ENCODE results near the gene ABCF2. TPM values are rescaled to one million over a fixed set of nuclear protein-coding genes. Genes with fewer than 3 reads are reported as not detected.

The ABCF2 gene
- total RNA-seq, 1 donor from 2014 or later: 28.8 TPM

DNA sequence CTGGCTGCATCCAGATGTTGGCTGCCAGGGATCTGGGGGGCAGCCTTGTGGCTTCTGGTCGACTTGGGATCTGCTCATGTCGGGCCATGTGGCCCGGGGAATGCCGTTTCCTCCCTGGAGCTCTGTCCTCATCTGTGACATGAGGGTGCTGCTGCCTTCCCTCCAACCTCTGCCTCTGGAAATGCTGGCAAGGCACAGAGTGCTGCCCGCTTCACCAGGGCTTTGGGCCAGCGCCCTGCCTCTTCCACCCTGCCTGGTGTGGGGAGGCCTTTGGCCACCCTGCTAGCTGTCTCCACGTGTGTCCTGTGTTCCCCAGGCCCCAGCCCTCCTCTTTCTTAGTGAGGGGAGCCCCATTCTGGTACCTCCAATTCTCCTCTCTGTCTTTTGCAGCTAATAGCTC is 27.3 kb upstream of the ABCF2 start:
- DNase-seq (ENCODE audit: low spot score): no peak
- intact Hi-C loops (cut with DNase I): no loop called here

DNA sequence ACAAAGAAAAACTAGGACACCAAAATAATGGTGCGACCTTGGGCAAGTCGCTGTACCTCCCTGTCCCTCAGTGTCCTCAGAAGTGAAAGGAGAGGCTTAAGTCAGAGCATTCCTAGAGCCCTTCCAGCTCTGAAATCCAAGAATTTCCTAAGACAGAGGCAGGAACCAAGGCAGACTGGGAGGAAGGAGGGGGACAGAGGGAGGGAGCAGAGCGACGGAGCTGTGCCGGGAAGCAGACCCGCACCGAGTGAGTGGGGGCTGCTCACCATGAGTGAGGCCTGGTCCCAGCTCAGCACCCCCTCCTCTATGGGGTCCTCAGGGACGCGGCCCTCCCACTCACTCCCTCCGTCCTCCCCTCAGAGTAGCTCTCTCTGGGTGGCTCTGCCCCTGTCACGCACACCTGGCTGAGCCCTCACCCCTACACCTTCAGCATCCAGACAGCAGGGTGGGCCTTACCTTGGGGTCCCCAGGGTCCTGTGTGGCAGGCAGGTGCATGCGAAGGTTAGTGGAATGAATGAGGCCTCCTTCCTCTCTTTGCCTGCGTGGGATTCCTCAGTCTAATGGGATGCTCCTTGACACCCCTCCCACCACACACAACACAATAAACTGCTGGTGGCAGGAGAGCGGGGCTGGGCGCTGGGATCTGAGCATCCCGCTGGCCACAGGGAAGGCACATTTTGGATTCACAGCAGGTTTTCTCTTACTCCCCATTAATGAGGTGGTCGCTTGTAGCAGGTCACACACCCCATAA is 26.1 kb upstream of the ABCF2 start:
- intact Hi-C loops (cut with DNase I): no loop called here
- DNase-seq (ENCODE audit: low spot score): no peak

DNA sequence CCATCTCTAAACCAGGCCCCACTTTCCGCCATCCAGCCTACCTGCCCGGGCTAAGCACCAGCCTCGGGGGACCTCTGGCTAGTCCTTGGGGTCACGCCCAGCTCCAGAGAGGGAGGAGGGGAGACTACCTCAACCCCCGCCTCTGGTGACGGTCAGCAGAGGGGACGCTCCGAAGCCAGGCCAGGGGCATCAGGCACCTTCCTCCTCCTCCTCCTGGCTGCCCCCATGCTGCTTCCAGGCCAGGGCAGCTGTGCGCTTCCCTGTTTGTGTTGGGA is 25.5 kb upstream of the ABCF2 start:
- DNase-seq (ENCODE audit: low spot score): no peak
- intact Hi-C loops (cut with DNase I): no loop called here

DNA sequence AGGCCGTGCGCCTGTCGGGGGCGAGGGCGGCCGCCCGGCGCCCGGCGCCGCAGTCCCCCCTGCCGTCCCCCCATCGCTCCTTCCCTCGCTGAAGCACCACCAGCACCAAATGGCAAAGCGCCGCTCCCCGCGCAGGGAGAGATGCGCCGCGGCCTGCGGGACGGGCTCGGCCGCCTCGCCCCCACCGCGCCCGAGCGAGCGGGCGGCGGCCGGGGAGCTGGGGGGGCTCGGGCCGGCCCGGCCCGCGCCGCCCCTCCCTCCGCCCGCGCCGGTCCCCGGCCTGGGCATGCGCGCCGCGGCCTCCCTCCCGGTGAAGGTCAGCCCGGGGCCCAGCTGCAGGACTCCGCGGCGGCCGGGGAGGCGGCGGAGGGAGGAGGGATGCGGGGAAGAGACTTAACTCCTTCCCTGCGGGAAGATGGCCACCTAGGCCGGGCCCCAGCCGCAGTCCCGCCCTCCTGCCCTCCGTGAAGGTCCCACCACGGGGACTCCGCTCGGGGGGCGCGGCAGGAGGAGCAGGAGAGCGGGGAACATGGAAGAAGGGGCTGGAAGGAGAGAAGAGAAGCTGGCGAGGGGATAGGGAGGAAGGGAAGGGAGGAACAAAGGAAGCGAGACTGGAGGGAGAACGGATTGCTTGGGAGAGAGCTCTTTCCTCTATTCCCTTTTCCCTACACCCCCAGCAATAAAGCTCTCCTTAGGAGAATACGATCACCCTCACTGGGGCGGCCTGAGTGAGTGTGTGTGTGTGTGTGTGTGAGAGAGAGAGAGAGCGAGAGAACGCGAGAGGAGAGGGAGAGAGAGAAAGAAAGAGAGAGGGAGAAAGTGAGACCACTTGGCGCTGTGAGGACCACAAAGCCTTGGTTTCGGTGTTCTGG is 24.9 kb upstream of the ABCF2 start:
- peak; percentile 88 for DNase-seq (ENCODE audit: low spot score)
- intact Hi-C loops (cut with DNase I): no loop called here

DNA sequence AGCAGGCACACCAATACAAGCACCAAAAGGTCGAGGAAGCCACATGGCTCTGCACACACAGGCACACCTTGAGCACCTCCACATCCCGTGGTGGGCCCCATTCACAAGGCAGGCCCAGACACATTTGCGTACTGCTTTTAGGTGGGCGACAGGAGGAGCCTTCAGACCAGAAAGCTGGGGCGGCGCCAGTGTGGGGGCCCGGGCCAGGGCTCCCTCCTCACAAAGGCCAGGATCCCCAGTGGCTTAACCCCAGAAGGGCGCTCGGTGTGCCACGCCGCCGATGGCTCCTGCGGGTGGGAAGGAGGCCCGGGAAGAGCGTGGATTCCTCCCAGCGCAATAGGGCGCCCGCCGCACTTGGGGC is 24.3 kb upstream of the ABCF2 start:
- DNase-seq (ENCODE audit: low spot score): no peak
- intact Hi-C loops (cut with DNase I): no loop called here

DNA sequence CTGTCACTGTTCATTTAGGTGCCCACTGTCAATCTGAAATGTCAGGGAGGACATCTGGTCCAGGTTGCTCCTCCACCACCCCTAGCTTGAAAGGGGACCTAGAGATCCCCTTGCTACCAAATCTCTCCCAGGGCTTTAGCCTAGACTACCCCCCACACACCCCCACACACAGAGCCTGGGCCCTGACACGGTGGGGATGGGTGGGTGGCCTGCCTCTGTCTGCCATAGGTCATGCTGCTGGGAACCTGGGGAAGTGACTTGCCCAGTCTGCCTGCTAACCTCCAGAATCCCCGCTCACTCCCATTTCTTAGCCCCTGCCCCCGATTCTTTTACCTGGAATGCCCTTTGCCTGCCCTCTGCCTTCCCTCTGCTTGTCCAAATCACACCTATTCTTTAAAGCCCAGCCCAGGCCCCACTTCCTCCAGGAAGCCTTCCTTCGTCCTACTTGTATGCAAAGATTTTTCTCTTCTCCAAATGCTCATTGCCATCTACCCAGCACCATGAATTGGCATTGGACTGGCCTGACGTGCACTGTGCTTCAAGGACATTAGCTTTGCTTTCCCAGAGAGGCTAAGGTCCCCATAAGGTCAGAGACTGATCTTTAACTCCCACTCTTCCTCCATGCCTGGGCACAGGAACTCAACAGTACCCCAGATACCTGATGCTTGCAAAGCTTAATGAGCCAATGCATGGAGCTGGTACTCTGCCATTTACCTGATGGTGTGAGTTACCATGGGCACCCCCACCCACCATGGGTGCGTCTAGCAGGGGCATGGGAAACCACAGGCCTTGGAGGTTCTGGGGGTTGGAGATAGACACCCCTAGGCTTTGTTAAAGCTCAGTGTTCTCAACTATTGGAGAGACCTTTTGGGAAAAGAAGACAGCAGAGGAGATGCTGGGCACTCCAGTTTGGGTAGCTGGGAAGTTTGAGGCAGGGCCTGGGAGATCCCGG is 23.5 kb upstream of the ABCF2 start:
- intact Hi-C loops (cut with DNase I): no loop called here
- no peak for DNase-seq (ENCODE audit: low spot score)

DNA sequence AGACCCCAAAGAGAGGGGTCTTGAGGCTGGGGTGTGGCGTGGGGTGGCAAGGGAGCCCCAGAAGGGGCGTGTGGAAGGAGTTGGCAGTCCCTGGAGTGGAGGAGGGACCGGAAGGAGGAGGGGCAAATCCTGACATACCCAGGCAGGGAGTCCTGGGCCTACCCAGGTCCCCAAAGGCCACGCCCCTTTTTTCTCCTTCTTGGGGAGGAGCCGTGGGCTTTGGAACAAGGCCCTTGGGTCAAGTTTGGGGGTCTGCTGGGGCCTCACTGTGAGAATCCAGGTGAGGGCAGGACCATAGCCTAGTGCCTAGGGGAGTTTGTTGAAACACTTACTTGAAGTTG is 22.7 kb upstream of the ABCF2 start:
- intact Hi-C loops (cut with DNase I): loop anchor here (2.0 kb wide), 1 partner anchor 17 kb away; the partner anchor contains the start of gene CHPF2
- no peak for DNase-seq (ENCODE audit: low spot score)

DNA sequence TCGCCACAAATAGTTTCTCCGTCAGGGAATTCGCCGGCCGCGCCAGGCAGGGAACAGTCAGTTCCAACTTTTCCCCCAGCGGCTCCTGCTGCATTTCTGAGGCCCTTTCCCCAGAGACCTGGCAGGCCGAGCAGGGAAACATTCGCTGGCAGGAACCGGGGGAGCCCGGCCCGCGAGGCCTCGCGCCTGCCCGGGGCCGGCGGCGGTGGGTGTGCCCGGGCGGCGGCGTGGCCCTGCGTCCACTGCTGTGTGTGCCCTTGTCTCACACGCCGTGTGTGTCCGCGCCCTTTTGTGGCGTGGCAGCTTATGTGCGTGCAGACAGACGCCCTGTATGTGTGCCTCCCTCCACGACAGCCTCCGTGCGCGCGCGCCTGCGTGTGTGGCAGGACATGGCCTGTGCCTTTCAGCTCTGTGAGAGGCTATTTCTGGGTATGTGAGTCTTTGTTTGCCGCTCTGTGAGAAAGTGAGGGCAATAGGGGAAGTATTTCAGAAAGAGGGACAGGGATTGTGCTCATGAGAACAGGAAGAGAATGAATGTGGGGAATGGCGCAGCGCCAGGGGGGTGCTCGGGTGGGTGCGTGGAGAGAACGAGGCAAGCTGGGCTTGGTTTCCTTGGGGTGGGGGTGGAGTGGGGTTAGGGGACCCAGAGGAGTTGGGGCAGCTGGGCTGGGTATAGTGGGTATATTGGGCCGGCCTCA is 22.2 kb upstream of the ABCF2 start:
- intact Hi-C loops (cut with DNase I): loop anchor here (2.0 kb wide), 1 partner anchor 16 kb away; the partner anchor contains the start of gene CHPF2
- DNase-seq (ENCODE audit: low spot score): no peak

DNA sequence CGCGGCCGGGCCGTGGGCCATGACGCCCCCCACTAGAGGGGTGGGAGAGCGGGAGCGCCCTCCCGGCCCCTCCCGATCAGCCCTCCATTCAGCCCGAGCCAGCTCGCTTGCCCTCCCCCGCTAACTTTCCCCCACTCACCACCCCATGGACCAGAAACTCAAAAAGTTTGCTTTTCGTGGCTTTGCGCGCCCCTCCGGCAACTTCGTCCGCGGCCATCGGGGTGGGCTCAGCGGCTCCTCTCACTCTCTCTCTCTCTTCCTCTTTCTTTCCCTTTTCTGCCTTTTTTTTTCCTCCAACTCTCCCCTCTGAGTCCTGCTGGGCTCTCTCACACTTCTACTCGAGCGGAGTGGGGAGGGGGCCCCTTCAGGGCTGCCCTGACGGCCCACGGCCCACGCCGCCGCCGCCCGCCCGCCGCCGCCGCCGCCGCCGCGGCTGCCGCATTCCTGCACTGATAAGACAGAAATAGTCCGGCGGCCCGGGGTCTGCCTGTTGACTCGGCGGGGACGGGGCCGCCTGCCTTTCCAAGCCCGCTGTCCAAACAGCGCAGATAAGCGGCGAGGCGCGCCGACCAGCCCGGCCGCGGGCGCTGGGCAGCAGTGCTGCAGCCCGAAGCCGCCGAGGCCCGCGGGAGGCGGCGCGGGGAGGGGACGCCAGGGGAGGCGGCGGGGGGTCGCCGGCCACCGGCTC is 21.5 kb upstream of the ABCF2 start, which contains the start of gene SMARCD3:
Gene SMARCD3 (minus strand): TSS at position 349 of the 688 bp plus-strand sequence. CDS start 132 bp downstream, at position 217.
- intact Hi-C loops (cut with DNase I): loop anchor here (2.0 kb wide), 1 partner anchor 16 kb away; the partner anchor contains the start of gene CHPF2
- DNase-seq (ENCODE audit: low spot score): peak; percentile 89

DNA sequence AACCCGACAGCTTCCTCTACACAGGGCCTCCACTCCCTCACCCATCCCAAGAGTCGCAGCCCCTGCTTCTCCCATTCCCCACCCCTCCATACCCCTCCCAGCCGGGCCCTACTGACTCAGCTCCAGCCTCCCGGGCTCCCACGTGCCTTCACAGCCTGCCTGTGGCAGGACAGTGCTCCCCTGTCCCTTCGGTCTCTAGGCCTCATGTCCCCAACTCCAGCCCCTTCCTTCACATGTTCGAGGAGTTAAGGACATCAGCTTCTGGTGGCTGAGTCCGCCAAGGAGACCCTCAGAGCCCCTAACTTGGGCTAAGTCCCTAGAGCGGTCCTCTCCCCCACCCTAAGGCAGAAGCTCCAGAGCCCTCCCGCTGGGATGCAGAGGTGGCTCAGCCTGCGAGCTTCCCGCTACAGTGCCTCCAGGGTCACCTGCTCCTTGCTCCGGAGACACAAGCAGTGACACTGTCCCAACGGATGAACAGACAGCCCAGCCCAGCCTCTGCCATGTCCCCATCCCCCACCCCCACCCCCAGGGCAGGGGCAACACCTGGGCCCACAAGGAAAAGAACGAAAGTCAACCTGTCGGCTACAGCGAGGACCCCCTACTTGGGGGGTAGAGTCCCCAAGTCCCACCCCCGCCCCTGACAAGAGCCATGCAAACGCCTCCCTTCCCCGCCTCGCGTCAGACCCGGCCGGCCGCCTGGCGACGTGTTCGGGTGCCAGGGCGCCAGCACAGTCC is 20.8 kb upstream of the ABCF2 start:
- DNase-seq (ENCODE audit: low spot score): no peak
- intact Hi-C loops (cut with DNase I): loop anchor here (2.0 kb wide), 1 partner anchor 15 kb away; the partner anchor contains the start of gene CHPF2

DNA sequence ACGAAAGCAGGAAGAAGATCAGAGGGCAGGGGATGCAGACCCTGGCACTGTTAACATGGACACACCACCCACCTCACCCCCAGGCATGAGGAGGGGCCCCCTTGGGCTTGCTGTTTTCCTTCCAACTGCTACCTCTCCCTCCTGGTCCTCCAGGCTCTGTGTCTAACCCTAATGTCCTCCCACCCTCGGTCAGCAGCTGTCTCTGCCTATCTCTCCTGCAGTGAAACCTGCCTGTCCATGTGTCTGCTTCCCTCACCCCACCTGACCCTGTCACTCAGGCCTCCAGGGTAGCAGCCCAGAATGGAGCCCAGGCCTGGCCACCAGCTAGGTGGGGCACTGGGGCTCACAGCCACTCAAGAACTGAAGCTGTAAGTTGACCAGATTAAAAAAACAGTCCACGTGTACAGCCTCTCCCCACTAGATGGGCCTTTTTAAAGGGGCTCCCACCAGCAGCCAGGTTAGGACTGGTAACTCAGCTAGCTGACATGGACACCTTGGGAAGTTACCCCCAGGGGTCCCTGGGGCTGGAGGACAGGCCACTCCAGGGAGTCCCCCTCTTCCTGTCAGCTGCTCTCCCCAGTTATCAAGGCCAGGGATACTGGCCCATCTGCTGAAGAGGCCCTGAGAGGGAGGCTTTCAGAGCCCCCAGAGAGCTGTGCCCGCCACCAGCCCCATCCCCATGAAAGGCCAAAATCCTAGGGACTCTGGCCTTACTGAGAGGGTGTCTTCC is 20.0 kb upstream of the ABCF2 start:
- DNase-seq (ENCODE audit: low spot score): no peak
- intact Hi-C loops (cut with DNase I): no loop called here

DNA sequence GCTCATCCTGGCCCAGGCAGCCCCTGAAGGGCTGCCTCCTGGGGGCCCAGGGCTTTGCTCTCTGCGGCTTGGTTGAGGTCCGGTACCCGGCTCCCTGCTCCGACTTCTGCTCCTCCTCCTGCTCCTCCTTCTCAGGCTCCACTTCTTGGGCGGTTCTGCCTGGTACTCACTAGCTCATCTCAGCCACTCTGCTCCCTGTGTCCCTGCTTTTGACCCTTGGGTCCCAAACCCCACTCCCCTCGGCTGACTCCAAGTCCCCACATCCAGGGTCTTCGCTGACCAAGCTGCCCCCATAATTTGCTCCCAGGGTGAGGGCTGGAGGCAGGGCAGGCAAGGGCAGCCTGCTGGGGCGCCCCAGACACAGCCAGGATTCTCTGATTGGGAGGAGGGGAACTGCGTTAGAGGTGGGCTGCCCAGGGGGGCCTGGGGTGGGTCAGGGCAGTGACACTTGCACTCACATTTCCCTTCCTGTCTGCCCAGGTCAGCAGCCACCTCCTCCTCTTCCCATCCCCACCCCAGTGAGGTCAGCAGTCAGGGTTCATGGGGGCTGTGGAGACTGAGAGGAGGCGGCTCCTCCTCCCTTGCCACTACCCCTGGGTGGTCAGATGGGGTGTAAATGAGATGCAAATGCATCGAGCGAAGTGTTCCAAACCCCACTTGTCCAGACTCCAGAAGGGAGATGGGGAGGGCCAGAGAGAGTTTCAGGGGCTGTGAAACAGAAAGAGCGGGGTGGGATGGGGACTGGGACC is 19.3 kb upstream of the ABCF2 start:
- DNase-seq (ENCODE audit: low spot score): no peak
- intact Hi-C loops (cut with DNase I): no loop called here

DNA sequence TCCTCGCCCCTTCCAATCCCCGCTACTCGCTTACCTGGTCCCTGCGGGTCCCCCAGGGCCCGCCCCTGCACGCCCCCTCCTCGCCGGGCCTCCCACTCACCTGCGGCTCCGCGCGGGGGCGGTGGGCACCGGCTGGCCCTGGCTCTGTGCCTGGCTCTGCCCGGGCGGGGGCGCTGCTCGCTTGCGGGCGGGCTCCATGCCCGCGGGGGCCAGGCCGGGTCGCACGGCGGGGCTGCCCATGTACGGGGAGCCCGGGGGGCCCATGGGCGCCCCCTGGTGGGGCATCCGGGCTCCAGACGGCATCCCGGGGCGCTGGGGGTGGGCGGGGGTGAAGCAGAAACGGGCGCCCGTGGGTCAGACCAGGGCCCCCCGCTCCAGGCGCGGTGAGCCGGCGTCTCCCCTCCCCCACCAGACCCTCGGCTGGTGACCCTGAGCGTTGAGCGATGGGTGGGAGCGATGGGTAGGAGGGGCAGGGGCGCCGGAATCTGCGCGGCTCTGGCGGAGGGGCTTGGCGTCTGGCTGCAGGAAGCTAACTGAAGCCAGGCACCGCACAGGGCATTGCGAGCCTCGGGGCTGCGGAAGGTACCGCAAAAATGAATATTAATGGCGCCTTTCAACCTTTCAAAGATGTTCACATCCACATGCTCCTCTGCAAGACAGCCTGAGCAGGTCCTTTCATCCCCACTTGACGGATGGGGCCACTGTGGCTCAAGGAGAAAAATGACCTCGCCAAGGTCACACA is 18.5 kb upstream of the ABCF2 start:
- intact Hi-C loops (cut with DNase I): no loop called here
- DNase-seq (ENCODE audit: low spot score): no peak

DNA sequence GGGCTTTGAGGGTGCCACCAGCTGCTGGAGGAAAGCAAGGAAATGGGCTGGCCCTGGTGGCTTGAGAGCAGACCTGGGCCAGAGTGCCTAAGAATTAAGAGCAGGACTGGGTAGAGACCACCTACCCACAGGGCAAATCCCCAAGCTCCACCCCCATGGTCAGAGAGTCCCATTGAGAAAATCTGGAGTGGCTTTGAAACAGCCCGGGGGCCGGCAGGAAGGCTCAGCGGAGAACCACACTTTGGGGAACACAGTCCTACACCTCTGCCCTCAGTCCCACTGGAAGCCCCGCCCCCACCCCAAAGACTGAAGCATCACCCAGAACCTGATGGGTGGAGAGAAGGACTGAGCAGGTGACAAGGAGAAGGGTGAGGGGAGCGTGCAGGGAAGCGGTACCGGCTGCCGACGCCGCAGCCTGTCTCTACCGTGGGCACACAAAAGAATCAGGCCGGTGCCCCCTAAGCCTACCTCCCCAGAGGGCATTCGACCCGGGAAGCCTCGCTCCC is 17.9 kb upstream of the ABCF2 start:
- DNase-seq (ENCODE audit: low spot score): no peak
- intact Hi-C loops (cut with DNase I): loop anchor here (5.0 kb wide), 1 partner anchor 68 kb away; no protein-coding TSS in a partner anchor

DNA sequence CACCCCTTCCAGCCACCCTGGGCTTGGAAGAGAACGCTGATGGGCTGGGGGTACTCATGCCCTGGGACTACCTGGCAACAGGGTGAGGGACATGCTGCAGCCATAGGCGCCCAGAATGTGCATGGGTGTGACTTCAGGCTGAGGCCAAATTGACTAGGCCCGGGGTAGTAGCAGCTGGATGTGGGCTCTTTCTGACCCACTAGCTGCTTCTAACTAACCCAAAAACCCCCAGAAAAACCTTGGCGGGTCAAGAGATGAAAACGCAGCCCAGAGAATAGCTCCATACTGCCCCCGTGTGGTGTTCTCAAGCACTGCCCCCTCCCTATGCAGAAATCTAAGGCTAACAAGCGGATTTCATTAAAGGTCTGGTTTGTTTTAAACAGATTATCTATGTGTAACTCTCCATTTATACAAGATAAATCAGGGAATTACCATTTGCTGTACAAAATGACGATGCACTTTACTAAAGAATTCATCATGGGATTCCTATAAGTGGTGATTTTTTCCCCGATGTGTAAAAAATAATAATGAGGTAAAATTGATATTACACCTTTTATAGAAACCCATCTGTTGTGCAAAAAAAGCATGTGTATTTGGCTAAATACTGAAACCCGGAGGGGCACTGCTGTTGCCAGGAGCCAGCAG is 17.3 kb upstream of the ABCF2 start:
- no peak for DNase-seq (ENCODE audit: low spot score)

More for the DNA sequence above, 17.3 kb upstream of the ABCF2 start:
- intact Hi-C loops (cut with DNase I): loop anchor here (5.0 kb wide), 1 partner anchor 67 kb away; no protein-coding TSS in a partner anchor
